HEK293 (cell line): ENCODE measurements around the gene KRTCAP3.
A peak's percentile ranks its signal among the peaks of the same experiment; 100 is the strongest.

ENCODE experiments used
- CTCF ChIA-PET: fragments of 350-600 bp; formaldehyde crosslinking; extraction: SDS; loops from one replicate; lab custom pipeline; 2021; ENCODE audit warnings: antibody characterized with exemption; lab: Yijun Ruan, JAX
- POLR2A ChIA-PET: fragments of 300-600 bp; formaldehyde crosslinking; extraction: SDS; loops from one replicate; lab custom pipeline; 2020; ENCODE audit warnings: antibody characterized with exemption, inconsistent platforms; lab: Yijun Ruan, JAX
- H3K27ac ChIP-seq: fragments of 200-500 bp; sonication (Bioruptor generic); 2 replicates; pipeline ENCODE4 v1.5.1; 2014; ENCODE audit warnings: low read depth, low read length, control low read depth, inconsistent platforms; ENCODE audit errors: extremely low read depth
- H3K36me3 ChIP-seq, 2 experiments: fragments of 200-500 bp in 1 of 2; sonication (Bioruptor generic) in 1 of 2; 1 replicate in 1 of 2; 2 replicates in 1 of 2; pipeline ENCODE4 v1.5.1; 2014 to 2017; ENCODE audit warnings: inconsistent platforms in 2 of 2, low read length in 2 of 2; ENCODE audit not compliant: control insufficient read depth in 2 of 2, insufficient read depth in 1 of 2
- H3K4me1 ChIP-seq: fragments of 200-500 bp; sonication (Bioruptor generic); 2 replicates; pipeline ENCODE4 v1.5.1; 2014; ENCODE audit warnings: mild to moderate bottlenecking, low read length, inconsistent platforms; ENCODE audit not compliant: control insufficient read depth, insufficient read depth
- H3K4me3 ChIP-seq: 2 replicates; pipeline ENCODE4 v1.5.1; 2011; ENCODE audit warnings: low read depth, mild to moderate bottlenecking, control low read depth, low read length, moderate library complexity
- H3K9me3 ChIP-seq: fragments of 200-500 bp; sonication (Bioruptor generic); 2 replicates; pipeline ENCODE4 v1.5.1; 2014; ENCODE audit warnings: low read depth, low read length, inconsistent platforms; ENCODE audit not compliant: control insufficient read depth, insufficient read depth
- ATF2 ChIP-seq: fragments of 450-650 bp; formaldehyde crosslinking; IDR thresholded peaks from 2 replicates; pipeline ENCODE4 v1.5.1; 2016; ENCODE audit warnings: missing biosample characterization, missing genetic modification characterization, low read depth
- BCL11B ChIP-seq: fragments of 450-650 bp; formaldehyde crosslinking; IDR thresholded peaks from 2 replicates; pipeline ENCODE4 v1.5.1; 2016; ENCODE audit warnings: low read depth, missing biosample characterization, missing genetic modification characterization
- ELK4 ChIP-seq: IDR thresholded peaks from 2 replicates; pipeline ENCODE4 v1.6.1; 2011; ENCODE audit warnings: mild to moderate bottlenecking, low read depth, low read length, borderline replicate concordance
- GFI1B ChIP-seq: fragments of 450-650 bp; formaldehyde crosslinking; IDR thresholded peaks from 2 replicates; pipeline ENCODE4 v1.5.1; 2016; ENCODE audit warnings: missing biosample characterization, missing genetic modification characterization
- KLF17 ChIP-seq: fragments of 450-650 bp; formaldehyde crosslinking; IDR thresholded peaks from 2 replicates; pipeline ENCODE4 v1.5.1; 2016; ENCODE audit warnings: missing biosample characterization, missing genetic modification characterization
- PRDM10 ChIP-seq: fragments of 450-650 bp; formaldehyde crosslinking; IDR thresholded peaks from 2 replicates; pipeline ENCODE4 v1.5.1; 2016; ENCODE audit warnings: missing biosample characterization, missing genetic modification characterization
- REST ChIP-seq: fragments of 450-650 bp; formaldehyde crosslinking; IDR thresholded peaks from 2 replicates; pipeline ENCODE4 v1.5.1; 2016; ENCODE audit warnings: missing biosample characterization, missing genetic modification characterization
- YY2 ChIP-seq: fragments of 450-650 bp; formaldehyde crosslinking; IDR thresholded peaks from 2 replicates; pipeline ENCODE4 v1.5.1; 2016; ENCODE audit warnings: missing biosample characterization, missing genetic modification characterization
- ZBTB17 ChIP-seq: fragments of 450-650 bp; formaldehyde crosslinking; IDR thresholded peaks from 2 replicates; pipeline ENCODE4 v1.5.1; 2016; ENCODE audit warnings: missing biosample characterization, missing genetic modification characterization
- ZBTB21 ChIP-seq: fragments of 450-650 bp; formaldehyde crosslinking; IDR thresholded peaks from 2 replicates; pipeline ENCODE4 v1.5.1; 2017; ENCODE audit warnings: missing biosample characterization, missing genetic modification characterization
- ZNF16 ChIP-seq: fragments of 450-650 bp; formaldehyde crosslinking; IDR thresholded peaks from 2 replicates; pipeline ENCODE4 v1.5.1; 2016; ENCODE audit warnings: low read depth, missing biosample characterization, missing genetic modification characterization
- ZNF274 ChIP-seq, 2 experiments: fragments of 200-500 bp in 1 of 2; fragments of 450-650 bp in 1 of 2; sonication (Bioruptor generic) in 1 of 2; formaldehyde crosslinking in 1 of 2; IDR thresholded peaks; 2 replicates each; pipeline versions ENCODE4 v1.5.1 to v1.6.1; 2014 to 2016; ENCODE audit warnings: borderline replicate concordance in 1 of 2, inconsistent platforms in 1 of 2, low read length in 1 of 2, missing biosample characterization in 1 of 2, missing genetic modification characterization in 1 of 2
- ZNF302 ChIP-seq: fragments of 450-650 bp; formaldehyde crosslinking; IDR thresholded peaks from 2 replicates; pipeline ENCODE4 v1.5.1; 2016; ENCODE audit warnings: missing biosample characterization, missing genetic modification characterization, low read depth
- ZNF354C ChIP-seq: fragments of 450-650 bp; formaldehyde crosslinking; IDR thresholded peaks from 2 replicates; pipeline ENCODE4 v1.5.1; 2016; ENCODE audit warnings: missing biosample characterization, missing genetic modification characterization, low read depth, borderline replicate concordance
- ZNF366 ChIP-seq: fragments of 450-650 bp; formaldehyde crosslinking; conservative IDR thresholded peaks from 2 replicates; pipeline ENCODE4 v1.5.1; 2016; ENCODE audit warnings: missing biosample characterization, missing genetic modification characterization
- ZNF549 ChIP-seq: fragments of 450-650 bp; IDR thresholded peaks from 2 replicates; pipeline ENCODE4 v1.5.1; 2018; ENCODE audit warnings: missing biosample characterization, missing genetic modification characterization, mild to moderate bottlenecking, inconsistent platforms, moderate library complexity
- ZNF555 ChIP-seq: fragments of 450-650 bp; formaldehyde crosslinking; conservative IDR thresholded peaks from 2 replicates; pipeline ENCODE4 v1.5.1; 2017; ENCODE audit warnings: missing biosample characterization, mild to moderate bottlenecking, missing genetic modification characterization, inconsistent platforms
- ZNF560 ChIP-seq: fragments of 450-650 bp; formaldehyde crosslinking; IDR thresholded peaks from 2 replicates; pipeline ENCODE4 v1.5.1; 2017; ENCODE audit warnings: missing biosample characterization, missing genetic modification characterization, borderline replicate concordance
- ZNF600 ChIP-seq: fragments of 450-650 bp; formaldehyde crosslinking; IDR thresholded peaks from 2 replicates; pipeline ENCODE4 v1.5.1; 2016; ENCODE audit warnings: missing biosample characterization, missing genetic modification characterization
- ZNF623 ChIP-seq: fragments of 450-650 bp; formaldehyde crosslinking; IDR thresholded peaks from 2 replicates; pipeline ENCODE4 v1.5.1; 2016; ENCODE audit warnings: missing biosample characterization, missing genetic modification characterization
- ZNF830 ChIP-seq: fragments of 450-650 bp; IDR thresholded peaks from 2 replicates; pipeline ENCODE4 v1.5.0; 2018; ENCODE audit warnings: missing biosample characterization, missing genetic modification characterization, low read depth, mild to moderate bottlenecking, moderate library complexity

Gene KRTCAP3

GRCh38 chr2:27489498-27490397, 47.6 kb downstream of the KRTCAP3 start, which contains the start of gene IFT172 (continued):
- TF ChIP-seq KLF17 (tag by site-specific recombination): 0 out of 2 replicates have a peak, but pooled peaks have one; percentile 31
- TF ChIP-seq ZNF560 (tag by site-specific recombination): no peak

- Histone ChIP-seq H3K36me3 (peaks cover 0 to 3% of the 10 kb centered on the region in 2 experiments; a peak in 2 of 3 replicates), H3K9me3 (no peaks in the 10 kb centered on the region), H3K27ac (no peak overlapping the region), H3K4me3 (no peak overlapping the region), H3K4me1 (peaks cover 5% of the 10 kb centered on the region; the same call in 1 of the 2 replicates)
- POLR2A ChIA-PET: no interaction called here
- CTCF ChIA-PET: interaction anchor here (0.5 kb wide), 1 partner anchor 108 kb away, joined by 3 read pairs; no protein-coding TSS in a partner anchor
- TF ChIP-seq PRDM10 (tag by site-specific recombination) (peak; percentile 53), REST (tag by site-specific recombination) (no peak), ZNF555 (tag by site-specific recombination) (no peak), ZNF623 (tag by site-specific recombination) (no peak), ZNF560 (tag by site-specific recombination) (no peak), ZNF16 (tag by site-specific recombination) (no peak), ZBTB17 (tag by site-specific recombination) (0 out of 2 replicates have a peak, but pooled peaks have one; percentile 16), ZNF366 (tag by site-specific recombination) (peak; percentile 22; the same call in 1 of the 2 replicates), GFI1B (no peak), ZNF274 (IDR thresholded peaks at IDR 0.05; ENCODE audit: low read length) (no peak), ZNF274 (tag by site-specific recombination; IDR thresholded peaks at IDR 0.05; ENCODE audit: borderline replicate concordance) (no peak), ZNF354C (no peak), ELK4 (no peak), ZNF600 (peak; percentile 80), ZBTB21 (tag by site-specific recombination) (peak; percentile 79), ATF2 (tag by site-specific recombination) (peak; percentile 83), YY2 (tag by site-specific recombination) (no peak), ZNF302 (tag by site-specific recombination) (no peak), ZNF549 (tag by site-specific recombination) (no peak), ZNF830 (tag by site-specific recombination) (no peak), BCL11B (tag by site-specific recombination) (no peak)
Observed at GRCh38 chr2:27492557-27492956, 50.4 kb downstream of the KRTCAP3 start.
